IMR-90 (cell line): Measurements from ENCODE around the gene PCSK6. TPM values are rescaled to one million over a fixed set of nuclear protein-coding genes. Genes with fewer than 3 reads are reported as not detected.

Experiments
- ATAC-seq: fragments of 200-7000 bp; cut with Tn5 transposase; 2 replicates; pipeline ENCODE4 v1.9.1; 2020; ENCODE audit warnings: low read depth, mild to moderate bottlenecking, moderate library complexity
- BruUV-seq: library from RNA; stranded (reverse); fragments of 400-500 nt; replicated peaks from 2 replicates; lab custom pipeline; 2021; lab: Mats Ljungman, UMichigan
- CTCF ChIA-PET: fragments of 300-600 bp; formaldehyde crosslinking; extraction: SDS; loops from one replicate; lab custom pipeline; 2021; ENCODE audit warnings: antibody characterized with exemption; lab: Yijun Ruan, JAX
- POLR2A ChIA-PET: fragments of 300-600 bp; sonication (Branson Sonifier 250); formaldehyde crosslinking; loops from one replicate; lab custom pipeline; 2022; ENCODE audit warnings: antibody characterized with exemption; ENCODE audit not compliant: unreplicated experiment; lab: Charles Lee
- DNase-seq: peaks from one replicate; pipeline ENCODE4 v3.0.0; 2013
- H2AFZ ChIP-seq: replicated peaks from 2 replicates; pipeline ENCODE3; 2013; ENCODE audit warnings: low read length, mild to moderate bottlenecking; ENCODE audit not compliant: poor library complexity
- H2AK5ac ChIP-seq: 2 replicates; pipeline ENCODE4 v1.6.1; 2013; ENCODE audit warnings: low read depth, low read length, inconsistent platforms
- H2AK9ac ChIP-seq: replicated peaks from 2 replicates; pipeline ENCODE3; 2013; ENCODE audit warnings: mild to moderate bottlenecking, low read depth, low read length, moderate library complexity; ENCODE audit not compliant: poor library complexity
- H2BK120ac ChIP-seq: 2 replicates; pipeline ENCODE4 v1.6.1; 2013; ENCODE audit warnings: low read depth, low read length, inconsistent platforms
- H2BK15ac ChIP-seq: 3 replicates; pipeline ENCODE4 v1.6.1; 2013; ENCODE audit warnings: low read depth, low read length, inconsistent platforms
- H2BK20ac ChIP-seq: 2 replicates; pipeline ENCODE4 v1.6.1; 2013; ENCODE audit warnings: low read depth, mild to moderate bottlenecking, inconsistent platforms, low read length, moderate library complexity
- H2BK5ac ChIP-seq: 2 replicates; pipeline ENCODE4 v1.6.1; 2013; ENCODE audit warnings: mild to moderate bottlenecking, low read depth, low read length, inconsistent platforms; ENCODE audit not compliant: poor library complexity, severe bottlenecking
- H3K14ac ChIP-seq: replicated peaks from 2 replicates; pipeline ENCODE4 v1.6.1; 2013; ENCODE audit warnings: low read depth, low read length, inconsistent platforms
- H3K18ac ChIP-seq: 2 replicates; pipeline ENCODE4 v1.6.1; 2013; ENCODE audit warnings: low read depth, low read length, control low read depth
- H3K23ac ChIP-seq: 2 replicates; pipeline ENCODE4 v1.6.1; 2013; ENCODE audit warnings: low read depth, low read length, inconsistent platforms
- H3K27ac ChIP-seq: 2 replicates; pipeline ENCODE4 v1.5.1; 2013; ENCODE audit warnings: mild to moderate bottlenecking, control low read depth, low read length; ENCODE audit not compliant: insufficient read depth
- H3K27me3 ChIP-seq: 2 replicates; pipeline ENCODE4 v1.6.1; 2013; ENCODE audit warnings: low read length; ENCODE audit not compliant: control insufficient read depth, insufficient read depth
- H3K36me3 ChIP-seq: 2 replicates; pipeline ENCODE4 v1.6.1; 2013; ENCODE audit warnings: low read length, mixed read lengths; ENCODE audit not compliant: control insufficient read depth, insufficient read depth
- H3K4ac ChIP-seq: 2 replicates; pipeline ENCODE4 v1.6.1; 2013; ENCODE audit warnings: low read depth, low read length, inconsistent platforms
- H3K4me1 ChIP-seq: 2 replicates; pipeline ENCODE4 v1.6.1; 2013; ENCODE audit warnings: low read length, mixed read lengths; ENCODE audit not compliant: control insufficient read depth, insufficient read depth
- H3K4me2 ChIP-seq: 2 replicates; pipeline ENCODE4 v1.6.1; 2013; ENCODE audit warnings: low read depth, mild to moderate bottlenecking, control low read depth, low read length, moderate library complexity
- H3K4me3 ChIP-seq: 2 replicates; pipeline ENCODE4 v1.5.1; 2013; ENCODE audit warnings: low read depth, mild to moderate bottlenecking, control low read depth, low read length, moderate library complexity; ENCODE audit not compliant: insufficient read depth
- H3K56ac ChIP-seq: 2 replicates; pipeline ENCODE4 v1.6.1; 2013; ENCODE audit warnings: low read length, inconsistent platforms; ENCODE audit not compliant: insufficient read depth; ENCODE audit errors: extremely low read depth
- H3K79me1 ChIP-seq, 2 experiments: 2 replicates each; pipeline ENCODE4 v1.6.1; 2013; ENCODE audit warnings: low read length in 2 of 2, inconsistent platforms in 1 of 2, low read depth in 1 of 2
- H3K9ac ChIP-seq: 2 replicates; pipeline ENCODE4 v1.6.1; 2013; ENCODE audit warnings: low read depth, low read length, control low read depth
- H3K9me1 ChIP-seq: 2 replicates; pipeline ENCODE4 v1.6.1; 2013; ENCODE audit warnings: low read length, inconsistent platforms; ENCODE audit not compliant: insufficient read depth
- H3K9me3 ChIP-seq: 2 replicates; pipeline ENCODE4 v1.6.1; 2013; ENCODE audit warnings: low read length; ENCODE audit not compliant: control insufficient read depth, insufficient read depth
- H4K20me1 ChIP-seq: 2 replicates; pipeline ENCODE4 v1.6.1; 2013; ENCODE audit warnings: low read length, inconsistent platforms; ENCODE audit not compliant: insufficient read depth
- H4K5ac ChIP-seq: 2 replicates; pipeline ENCODE4 v1.6.1; 2013; ENCODE audit warnings: mild to moderate bottlenecking, low read depth, low read length, control low read depth
- H4K8ac ChIP-seq, 2 experiments: 2 replicates each; pipeline ENCODE4 v1.6.1; 2013; ENCODE audit warnings: low read depth in 2 of 2, low read length in 2 of 2, control low read depth in 1 of 2, inconsistent platforms in 1 of 2
- H4K91ac ChIP-seq: 2 replicates; pipeline ENCODE4 v1.6.1; 2013; ENCODE audit warnings: low read depth, low read length, inconsistent platforms; ENCODE audit not compliant: insufficient read depth
- BHLHE40 ChIP-seq: fragments of 150-350 bp; IDR thresholded peaks from 2 replicates; pipeline ENCODE4 v1.6.1; 2016; ENCODE audit warnings: mild to moderate bottlenecking, low read depth, low read length
- CEBPB ChIP-seq: IDR thresholded peaks from 2 replicates; pipeline ENCODE4 v1.6.1; 2012; ENCODE audit warnings: low read depth, low read length, improper control_type of control experiment
- CTCF ChIP-seq: conservative IDR thresholded peaks from 2 replicates; pipeline ENCODE4 v1.5.1; 2012; ENCODE audit warnings: mild to moderate bottlenecking, low read depth, low read length, improper control_type of control experiment
- ELK1 ChIP-seq: fragments of 150-350 bp; IDR thresholded peaks from 2 replicates; pipeline ENCODE4 v1.6.1; 2016; ENCODE audit warnings: low read depth, mild to moderate bottlenecking, low read length, moderate library complexity, borderline replicate concordance
- FOS ChIP-seq: fragments of 150-350 bp; IDR thresholded peaks from 2 replicates; pipeline ENCODE4 v1.6.1; 2016; ENCODE audit warnings: low read depth, low read length
- MAFK ChIP-seq: IDR thresholded peaks from 2 replicates; pipeline ENCODE4 v1.6.1; 2012; ENCODE audit warnings: low read depth, low read length, improper control_type of control experiment
- MAZ ChIP-seq: IDR thresholded peaks from 2 replicates; pipeline ENCODE4 v1.6.1; 2012; ENCODE audit warnings: low read depth, mild to moderate bottlenecking, low read length, improper control_type of control experiment, moderate library complexity, borderline replicate concordance
- MXI1 ChIP-seq: IDR thresholded peaks from 2 replicates; pipeline ENCODE4 v1.6.1; 2012; ENCODE audit warnings: low read depth, mild to moderate bottlenecking, low read length, moderate library complexity, borderline replicate concordance
- NFE2L2 ChIP-seq: fragments of 150-350 bp; IDR thresholded peaks from 2 replicates; pipeline ENCODE4 v1.6.1; 2016; ENCODE audit warnings: low read depth, mild to moderate bottlenecking, low read length
- POLR2A ChIP-seq: IDR thresholded peaks from 2 replicates; pipeline ENCODE4 v1.6.1; 2012; ENCODE audit warnings: mild to moderate bottlenecking, low read depth, low read length
- RAD21 ChIP-seq: IDR thresholded peaks from 2 replicates; pipeline ENCODE4 v1.6.1; 2012; ENCODE audit warnings: low read length, improper control_type of control experiment
- RFX5 ChIP-seq: IDR thresholded peaks from 2 replicates; pipeline ENCODE4 v1.8.0; 2012; ENCODE audit warnings: low read depth, mild to moderate bottlenecking, low read length, moderate library complexity
- SMC3 ChIP-seq: fragments of 150-350 bp; IDR thresholded peaks from 2 replicates; pipeline ENCODE4 v1.6.1; 2016; ENCODE audit warnings: low read depth, mild to moderate bottlenecking, antibody characterized with exemption, low read length, moderate library complexity
- WGBS, 2 experiments: methylation state at CpG; one replicate each; pipeline versions ENCODE4 v1.1.5 to v1.1.7; 2013; ENCODE audit warnings: missing lambda C conversion rate in 2 of 2; ENCODE audit not compliant: insufficient read length in 1 of 2; ENCODE audit errors: extremely low coverage in 2 of 2; 5-methylcytosine and 5-hydroxymethylcytosine counted together
- dilution Hi-C: fragments of 300-500 bp; cut with HindIII; formaldehyde crosslinking; loops from one replicate; pipeline ENCODE4 v1.14.3; 2018; ENCODE audit warnings: low sequenced_read_pairs; ENCODE audit not compliant: unreplicated experiment
- in situ Hi-C: fragments of 300-500 bp; cut with MboI; formaldehyde crosslinking; loops from 3 replicates; pipeline ENCODE4 v1.14.3; 2019; ENCODE audit warnings: low sequenced_read_pairs, inconsistent platforms, mixed read lengths
- intact Hi-C: fragments of 100-400 bp; cut with micrococcal nuclease; formaldehyde crosslinking; loops from 2 replicates; pipeline ENCODE4 v1.10.0; 2022
- polyA plus RNA-seq, 3 experiments: library from polyadenylated mRNA; depleted of rRNA; stranded (reverse); fragments of >200 nt; gene quantifications; 2 replicates each; pipeline ENCODE4 v1.2.3, GENCODE V29; 2012; ENCODE audit warnings: low replicate concordance in 1 of 3
- total RNA-seq: library from RNA; depleted of rRNA; stranded (reverse); fragments of >200 nt; gene quantifications from 2 replicates; pipeline ENCODE4 v1.2.3, GENCODE V29; 2012
- TF ChIP-seq, protein P1 (sequence below): fragments of 150-350 bp; IDR thresholded peaks from 2 replicates; pipeline ENCODE4 v1.6.1; 2017; ENCODE audit warnings: mild to moderate bottlenecking, antibody characterized with exemption, low read length, low read depth

Gene PCSK6
- total and polyA plus RNA-seq, 2 of the 4 experiments (the other 2 are of a cell fraction), result not detected

- intact Hi-C loops (no loop called here), dilution Hi-C loops (no loop called here), in situ Hi-C loops (no loop called here)
- POLR2A ChIA-PET, result no interaction called here
- Histone ChIP-seq H3K9ac (no peak overlapping the region), H2BK5ac (no peak overlapping the region), H2AK9ac (no peak overlapping the region), H3K4me3 (no peak overlapping the region), H2BK15ac (no peak overlapping the region), H3K9me3 (no peaks in the 10 kb centered on the region), H3K14ac (no peak overlapping the region), H3K79me1 (no peaks in the 10 kb centered on the region), H2BK20ac (no peak overlapping the region), H3K4ac (no peak overlapping the region), H3K4me2 (no peak overlapping the region), H2BK120ac (no peak overlapping the region), H3K9me1 (peaks cover 4% of the 10 kb centered on the region; the same call in 1 of the 2 replicates), H3K23ac (no peak overlapping the region), H3K18ac (no peak overlapping the region), H3K36me3 (no peaks in the 10 kb centered on the region), H2AK5ac (no peak overlapping the region), H3K27me3 (peaks cover 11% of the 10 kb centered on the region), H3K56ac (no peak overlapping the region), H3K4me1 (peaks cover 2% of the 10 kb centered on the region; the same call in 1 of the 2 replicates), H4K8ac (no peak overlapping the region), H3K27ac (no peak overlapping the region), H2AFZ (peak overlapping the region; percentile 21), H4K20me1 (no peaks in the 10 kb centered on the region; the same call in 1 of the 2 replicates), H4K5ac (no peak overlapping the region), H4K91ac (no peak overlapping the region)
- BruUV-seq, result no TSS peak
- CTCF ChIA-PET, result no interaction called here
- DNase-seq (no peak), ATAC-seq (no peak)
- WGBS, 2 experiments, result no CpG with 5 or more reads among the region's 5 CpGs
- TF ChIP-seq, protein P1, sequence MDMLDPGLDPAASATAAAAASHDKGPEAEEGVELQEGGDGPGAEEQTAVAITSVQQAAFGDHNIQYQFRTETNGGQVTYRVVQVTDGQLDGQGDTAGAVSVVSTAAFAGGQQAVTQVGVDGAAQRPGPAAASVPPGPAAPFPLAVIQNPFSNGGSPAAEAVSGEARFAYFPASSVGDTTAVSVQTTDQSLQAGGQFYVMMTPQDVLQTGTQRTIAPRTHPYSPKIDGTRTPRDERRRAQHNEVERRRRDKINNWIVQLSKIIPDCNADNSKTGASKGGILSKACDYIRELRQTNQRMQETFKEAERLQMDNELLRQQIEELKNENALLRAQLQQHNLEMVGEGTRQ, result no peak
- TF ChIP-seq CEBPB (no peak), RFX5 (no peak), CTCF (no peak), RAD21 (no peak), SMC3 (no peak), BHLHE40 (no peak), MXI1 (no peak), ELK1 (no peak), FOS (no peak), MAFK (no peak), POLR2A (no peak), NFE2L2 (no peak), MAZ (no peak)
Observed at GRCh38 chr15:101354891-101355623, 134.4 kb downstream of the PCSK6 start.
